GM23338 (cell line): ENCODE data around the gene SPRING1. TPM values are rescaled to one million over a fixed set of nuclear protein-coding genes. Genes with fewer than 3 reads are reported as not detected.

Experiments
- ATAC-seq: fragments of 200-7000 bp; cut with Tn5 transposase; 3 replicates; pipeline ENCODE4 v1.9.1; 2020
- DNase-seq: peaks from one replicate; pipeline ENCODE4 v3.0.0-alpha.2; 2015; ENCODE audit warnings: low spot score
- H2AFZ ChIP-seq: fragments of 200-600 bp; sonication (generic); 2 replicates; pipeline ENCODE4 v1.8.0; 2016; ENCODE audit warnings: antibody characterized with exemption, mild to moderate bottlenecking, moderate library complexity
- H3F3A ChIP-seq: fragments of 200-600 bp; sonication (generic); replicated peaks from 2 replicates; pipeline ENCODE4 v1.8.0; 2017; ENCODE audit warnings: antibody characterized with exemption, mixed run types, low read depth
- H3K27ac ChIP-seq: fragments of 200-600 bp; sonication (generic); 2 replicates; pipeline ENCODE4 v1.6.1; 2016; ENCODE audit warnings: low read depth
- H3K27me3 ChIP-seq: fragments of 200-600 bp; sonication (generic); 2 replicates; pipeline ENCODE4 v1.8.0; 2016; ENCODE audit warnings: mild to moderate bottlenecking, mixed run types, moderate library complexity; ENCODE audit not compliant: insufficient read depth
- H3K36me3 ChIP-seq: fragments of 200-600 bp; sonication (generic); 2 replicates; pipeline ENCODE4 v1.8.0; 2016; ENCODE audit warnings: mild to moderate bottlenecking; ENCODE audit not compliant: insufficient read depth
- H3K4me1 ChIP-seq: fragments of 200-600 bp; sonication (generic); 2 replicates; pipeline ENCODE4 v1.8.0; 2016; ENCODE audit warnings: mild to moderate bottlenecking, moderate library complexity; ENCODE audit not compliant: insufficient read depth
- H3K4me2 ChIP-seq: fragments of 200-600 bp; sonication (generic); 2 replicates; pipeline ENCODE4 v1.7.1; 2017; ENCODE audit warnings: mixed run types
- H3K4me3 ChIP-seq: fragments of 200-600 bp; sonication (generic); 2 replicates; pipeline ENCODE4 v1.6.1; 2016; ENCODE audit warnings: mixed run types
- H3K79me2 ChIP-seq: fragments of 200-600 bp; sonication (generic); replicated peaks from 2 replicates; pipeline ENCODE4 v1.8.0; 2017; ENCODE audit warnings: mild to moderate bottlenecking; ENCODE audit not compliant: insufficient read depth
- H3K9me2 ChIP-seq: fragments of 200-600 bp; sonication (generic); 2 replicates; pipeline ENCODE4 v1.8.0; 2017; ENCODE audit not compliant: insufficient read depth
- H4K20me1 ChIP-seq: fragments of 200-600 bp; sonication (generic); replicated peaks from 2 replicates; pipeline ENCODE4 v1.8.0; 2017; ENCODE audit warnings: mild to moderate bottlenecking; ENCODE audit not compliant: insufficient read depth
- H3K27ac Mint-ChIP-seq: 2 replicates; pipeline ENCODE4 v1.8.0; 2020; ENCODE audit warnings: inconsistent platforms, mild to moderate bottlenecking, moderate library complexity, mixed read lengths
- H3K27me3 Mint-ChIP-seq: 3 replicates; pipeline ENCODE4 v1.8.0; 2022; ENCODE audit warnings: low read depth, mild to moderate bottlenecking, moderate library complexity, mixed read lengths, inconsistent platforms; ENCODE audit not compliant: insufficient read depth, poor library complexity
- H3K36me3 Mint-ChIP-seq: 3 replicates; pipeline ENCODE4 v1.8.0; 2021; ENCODE audit warnings: low read depth, mild to moderate bottlenecking, inconsistent platforms, moderate library complexity, mixed read lengths
- H3K4me1 Mint-ChIP-seq: 3 replicates; pipeline ENCODE4 v1.8.0; 2020; ENCODE audit warnings: mild to moderate bottlenecking, inconsistent platforms, mixed read lengths
- H3K4me3 Mint-ChIP-seq: 3 replicates; pipeline ENCODE4 v1.8.0; 2021; ENCODE audit warnings: moderate library complexity, mild to moderate bottlenecking, inconsistent platforms, mixed read lengths
- H3K9me3 Mint-ChIP-seq: 3 replicates; pipeline ENCODE4 v1.8.0; 2020; ENCODE audit warnings: moderate library complexity, mild to moderate bottlenecking, inconsistent platforms, mixed read lengths
- CREB1 ChIP-seq: fragments of 250-450 bp; sonication (Bioruptor Pico); IDR thresholded peaks from 2 replicates; pipeline ENCODE4 v1.5.0; 2020; ENCODE audit warnings: low read depth, mild to moderate bottlenecking, moderate library complexity
- EZH2 ChIP-seq: fragments of 200-600 bp; sonication (generic); IDR thresholded peaks from one replicate; pipeline ENCODE4 v1.8.0; 2017; ENCODE audit warnings: antibody characterized with exemption, mild to moderate bottlenecking, low read depth; ENCODE audit not compliant: unreplicated experiment
- JUNB ChIP-seq: IDR thresholded peaks from one replicate; pipeline ENCODE4 v1.6.1; 2016; ENCODE audit warnings: antibody characterized with exemption; ENCODE audit not compliant: unreplicated experiment
- POLR2AphosphoS5 ChIP-seq: IDR thresholded peaks from 2 replicates; pipeline ENCODE4 v1.6.1; 2016; ENCODE audit warnings: antibody characterized with exemption, low read depth
- STAT1 ChIP-seq: IDR thresholded peaks from one replicate; pipeline ENCODE4 v1.6.1; 2016; ENCODE audit warnings: antibody characterized with exemption; ENCODE audit not compliant: unreplicated experiment
- ZNF114 ChIP-seq: fragments of 250-450 bp; sonication (Bioruptor Pico); IDR thresholded peaks from 2 replicates; pipeline ENCODE4 v1.5.0; 2020; ENCODE audit warnings: mild to moderate bottlenecking, moderate library complexity
- polyA plus RNA-seq: library from polyadenylated mRNA; unstranded; fragments of >200 nt; fragmentation: Nextera tagmentation; extraction: Ambion mirVana; gene quantifications from 2 replicates; pipeline ENCODE4 v1.2.1, GENCODE V29; 2016
- total RNA-seq: library from RNA; depleted of rRNA; stranded (reverse); fragments of >200 nt; shearing (Covaris generic); gene quantifications from 2 replicates; pipeline ENCODE4 v1.2.3, GENCODE V29; 2014
- TF ChIP-seq, protein P1 (sequence below): fragments of 250-450 bp; sonication (Bioruptor Pico); IDR thresholded peaks from 2 replicates; pipeline ENCODE4 v1.5.0; 2020; ENCODE audit warnings: mild to moderate bottlenecking, moderate library complexity
- TF ChIP-seq, protein P2 (sequence below), 2 experiments: fragments of 200-600 bp in 1 of 2; sonication (generic) in 1 of 2; conservative IDR thresholded peaks; 2 replicates each; pipeline versions ENCODE4 v1.5.1 to v1.6.1; 2016 to 2017; ENCODE audit warnings: antibody characterized with exemption in 2 of 2, low read depth in 2 of 2, mild to moderate bottlenecking in 2 of 2, moderate library complexity in 1 of 2

Gene SPRING1
- total and polyA plus RNA-seq, 2 experiments from 2014 or later, result 8.2 to 57.1 TPM

DNA sequence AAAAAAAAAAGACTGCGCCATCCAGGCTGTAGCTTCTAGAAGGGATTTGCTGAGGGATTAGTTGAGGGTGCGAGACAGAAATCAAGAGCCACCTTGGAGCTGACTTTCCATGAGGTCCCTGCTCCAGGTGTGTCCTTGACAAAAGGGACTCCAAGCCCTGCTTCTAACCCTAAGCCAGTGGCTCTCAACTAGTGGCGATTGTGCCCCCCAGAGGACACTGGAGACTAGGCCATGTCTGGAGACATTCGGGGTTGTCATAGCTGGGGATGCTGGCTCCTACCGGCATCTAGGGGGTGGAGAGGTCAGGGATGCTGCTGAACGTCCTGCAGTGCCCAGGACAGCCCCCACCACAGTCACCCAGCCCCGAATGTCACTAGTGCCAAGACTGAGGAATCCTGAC, 40.6 kb downstream of the SPRING1 start (continued):
- TF ChIP-seq, protein P1, sequence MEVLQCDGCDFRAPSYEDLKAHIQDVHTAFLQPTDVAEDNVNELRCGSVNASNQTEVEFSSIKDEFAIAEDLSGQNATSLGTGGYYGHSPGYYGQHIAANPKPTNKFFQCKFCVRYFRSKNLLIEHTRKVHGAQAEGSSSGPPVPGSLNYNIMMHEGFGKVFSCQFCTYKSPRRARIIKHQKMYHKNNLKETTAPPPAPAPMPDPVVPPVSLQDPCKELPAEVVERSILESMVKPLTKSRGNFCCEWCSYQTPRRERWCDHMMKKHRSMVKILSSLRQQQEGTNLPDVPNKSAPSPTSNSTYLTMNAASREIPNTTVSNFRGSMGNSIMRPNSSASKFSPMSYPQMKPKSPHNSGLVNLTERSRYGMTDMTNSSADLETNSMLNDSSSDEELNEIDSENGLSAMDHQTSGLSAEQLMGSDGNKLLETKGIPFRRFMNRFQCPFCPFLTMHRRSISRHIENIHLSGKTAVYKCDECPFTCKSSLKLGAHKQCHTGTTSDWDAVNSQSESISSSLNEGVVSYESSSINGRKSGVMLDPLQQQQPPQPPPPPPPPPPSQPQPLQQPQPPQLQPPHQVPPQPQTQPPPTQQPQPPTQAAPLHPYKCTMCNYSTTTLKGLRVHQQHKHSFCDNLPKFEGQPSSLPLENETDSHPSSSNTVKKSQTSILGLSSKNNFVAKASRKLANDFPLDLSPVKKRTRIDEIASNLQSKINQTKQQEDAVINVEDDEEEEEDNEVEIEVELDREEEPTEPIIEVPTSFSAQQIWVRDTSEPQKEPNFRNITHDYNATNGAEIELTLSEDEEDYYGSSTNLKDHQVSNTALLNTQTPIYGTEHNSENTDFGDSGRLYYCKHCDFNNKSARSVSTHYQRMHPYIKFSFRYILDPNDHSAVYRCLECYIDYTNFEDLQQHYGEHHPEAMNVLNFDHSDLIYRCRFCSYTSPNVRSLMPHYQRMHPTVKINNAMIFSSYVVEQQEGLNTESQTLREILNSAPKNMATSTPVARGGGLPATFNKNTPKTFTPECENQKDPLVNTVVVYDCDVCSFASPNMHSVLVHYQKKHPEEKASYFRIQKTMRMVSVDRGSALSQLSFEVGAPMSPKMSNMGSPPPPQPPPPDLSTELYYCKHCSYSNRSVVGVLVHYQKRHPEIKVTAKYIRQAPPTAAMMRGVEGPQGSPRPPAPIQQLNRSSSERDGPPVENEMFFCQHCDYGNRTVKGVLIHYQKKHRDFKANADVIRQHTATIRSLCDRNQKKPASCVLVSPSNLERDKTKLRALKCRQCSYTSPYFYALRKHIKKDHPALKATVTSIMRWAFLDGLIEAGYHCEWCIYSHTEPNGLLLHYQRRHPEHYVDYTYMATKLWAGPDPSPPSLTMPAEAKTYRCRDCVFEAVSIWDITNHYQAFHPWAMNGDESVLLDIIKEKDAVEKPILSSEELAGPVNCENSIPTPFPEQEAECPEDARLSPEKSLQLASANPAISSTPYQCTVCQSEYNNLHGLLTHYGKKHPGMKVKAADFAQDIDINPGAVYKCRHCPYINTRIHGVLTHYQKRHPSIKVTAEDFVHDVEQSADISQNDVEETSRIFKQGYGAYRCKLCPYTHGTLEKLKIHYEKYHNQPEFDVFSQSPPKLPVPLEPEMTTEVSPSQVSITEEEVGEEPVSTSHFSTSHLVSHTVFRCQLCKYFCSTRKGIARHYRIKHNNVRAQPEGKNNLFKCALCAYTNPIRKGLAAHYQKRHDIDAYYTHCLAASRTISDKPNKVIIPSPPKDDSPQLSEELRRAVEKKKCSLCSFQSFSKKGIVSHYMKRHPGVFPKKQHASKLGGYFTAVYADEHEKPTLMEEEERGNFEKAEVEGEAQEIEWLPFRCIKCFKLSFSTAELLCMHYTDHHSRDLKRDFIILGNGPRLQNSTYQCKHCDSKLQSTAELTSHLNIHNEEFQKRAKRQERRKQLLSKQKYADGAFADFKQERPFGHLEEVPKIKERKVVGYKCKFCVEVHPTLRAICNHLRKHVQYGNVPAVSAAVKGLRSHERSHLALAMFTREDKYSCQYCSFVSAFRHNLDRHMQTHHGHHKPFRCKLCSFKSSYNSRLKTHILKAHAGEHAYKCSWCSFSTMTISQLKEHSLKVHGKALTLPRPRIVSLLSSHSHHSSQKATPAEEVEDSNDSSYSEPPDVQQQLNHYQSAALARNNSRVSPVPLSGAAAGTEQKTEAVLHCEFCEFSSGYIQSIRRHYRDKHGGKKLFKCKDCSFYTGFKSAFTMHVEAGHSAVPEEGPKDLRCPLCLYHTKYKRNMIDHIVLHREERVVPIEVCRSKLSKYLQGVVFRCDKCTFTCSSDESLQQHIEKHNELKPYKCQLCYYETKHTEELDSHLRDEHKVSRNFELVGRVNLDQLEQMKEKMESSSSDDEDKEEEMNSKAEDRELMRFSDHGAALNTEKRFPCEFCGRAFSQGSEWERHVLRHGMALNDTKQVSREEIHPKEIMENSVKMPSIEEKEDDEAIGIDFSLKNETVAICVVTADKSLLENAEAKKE (CRISPR knock-in tag), result no peak

DNA sequence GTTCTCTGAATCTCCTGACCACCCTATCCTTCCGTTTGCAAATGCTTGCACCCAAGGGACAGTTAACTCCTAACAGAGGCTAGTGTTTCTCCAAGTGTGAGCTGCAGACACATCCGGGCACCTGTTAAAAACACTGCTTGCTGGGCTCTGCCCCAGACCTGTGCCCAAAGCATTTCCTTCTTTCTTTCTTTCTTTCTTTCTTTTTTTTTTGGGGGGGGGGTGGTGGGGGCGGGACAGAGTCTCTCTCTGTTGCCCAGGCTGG, 42.5 kb downstream of the SPRING1 start:
- H3K9me2 ChIP-seq, result no peaks in the 10 kb centered on the region
- peaks cover 26% of the 10 kb centered on the region for H3K4me1 Mint-ChIP-seq
- TF ChIP-seq JUNB, result no peak
- TF ChIP-seq, protein P2, sequence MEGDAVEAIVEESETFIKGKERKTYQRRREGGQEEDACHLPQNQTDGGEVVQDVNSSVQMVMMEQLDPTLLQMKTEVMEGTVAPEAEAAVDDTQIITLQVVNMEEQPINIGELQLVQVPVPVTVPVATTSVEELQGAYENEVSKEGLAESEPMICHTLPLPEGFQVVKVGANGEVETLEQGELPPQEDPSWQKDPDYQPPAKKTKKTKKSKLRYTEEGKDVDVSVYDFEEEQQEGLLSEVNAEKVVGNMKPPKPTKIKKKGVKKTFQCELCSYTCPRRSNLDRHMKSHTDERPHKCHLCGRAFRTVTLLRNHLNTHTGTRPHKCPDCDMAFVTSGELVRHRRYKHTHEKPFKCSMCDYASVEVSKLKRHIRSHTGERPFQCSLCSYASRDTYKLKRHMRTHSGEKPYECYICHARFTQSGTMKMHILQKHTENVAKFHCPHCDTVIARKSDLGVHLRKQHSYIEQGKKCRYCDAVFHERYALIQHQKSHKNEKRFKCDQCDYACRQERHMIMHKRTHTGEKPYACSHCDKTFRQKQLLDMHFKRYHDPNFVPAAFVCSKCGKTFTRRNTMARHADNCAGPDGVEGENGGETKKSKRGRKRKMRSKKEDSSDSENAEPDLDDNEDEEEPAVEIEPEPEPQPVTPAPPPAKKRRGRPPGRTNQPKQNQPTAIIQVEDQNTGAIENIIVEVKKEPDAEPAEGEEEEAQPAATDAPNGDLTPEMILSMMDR (conservative IDR thresholded peaks at IDR 0.05; ENCODE audit: low read depth in 2 of 2), result no peak
- TF ChIP-seq, protein P1 (CRISPR knock-in tag), result no peak
- no peak for TF ChIP-seq CREB1 (CRISPR knock-in tag)
- TF ChIP-seq POLR2AphosphoS5, result no peak
- no peak for TF ChIP-seq ZNF114 (CRISPR knock-in tag)
- no peak for TF ChIP-seq EZH2
- no peak for TF ChIP-seq STAT1

More for the DNA sequence above, 42.5 kb downstream of the SPRING1 start:
- H3K27me3 ChIP-seq, result peaks cover 10% of the 10 kb centered on the region
- no peak overlapping the region for H3K4me2 ChIP-seq
- H3K36me3 Mint-ChIP-seq, result no peaks in the 10 kb centered on the region
- H3K27me3 Mint-ChIP-seq, result peaks cover 23% of the 10 kb centered on the region
- H2AFZ ChIP-seq, result no peak overlapping the region
- H3K79me2 ChIP-seq, result no peaks in the 10 kb centered on the region
- no peak overlapping the region for H3K4me3 Mint-ChIP-seq
- H3K36me3 ChIP-seq, result no peaks in the 10 kb centered on the region
- peaks cover 4% of the 10 kb centered on the region; the same call in 1 of the 3 replicates for H3K9me3 Mint-ChIP-seq
- H3K4me3 ChIP-seq, result no peak overlapping the region
- no peak overlapping the region for H3K27ac ChIP-seq
- H3K4me1 ChIP-seq, result peaks cover 20% of the 10 kb centered on the region
- no peak overlapping the region for H3K27ac Mint-ChIP-seq
- no peaks in the 10 kb centered on the region for H3F3A ChIP-seq
- no peak for DNase-seq
- no peak for ATAC-seq
- no peaks in the 10 kb centered on the region for H4K20me1 ChIP-seq
